Measurements from ENCODE around the gene PDE7B.
A peak's percentile ranks its signal among the peaks of the same experiment; 100 is the strongest.

The PDE7B gene

DNA sequence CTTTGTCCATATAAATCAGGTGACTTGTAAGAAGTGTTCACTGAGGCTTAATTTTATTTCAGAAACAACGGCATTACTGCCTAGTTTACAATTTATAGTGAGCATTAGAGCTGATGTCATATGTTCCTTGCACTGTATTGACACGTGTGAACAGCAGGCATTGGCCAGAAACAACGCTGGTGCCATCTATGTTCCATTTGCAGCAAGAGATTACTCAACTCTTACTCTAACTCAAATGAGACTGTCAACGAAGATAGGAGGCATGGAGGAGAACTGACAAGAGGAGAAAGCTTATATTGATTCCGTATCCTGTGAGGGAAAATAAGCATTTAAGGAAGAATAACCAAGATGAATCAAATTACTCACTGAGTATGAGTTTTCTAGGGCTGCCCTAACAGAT lies 350.2 kb downstream of the PDE7B start:
- H3K9me2 ChIP-seq (ENCODE audit: low read depth, low read length): no peaks in the 10 kb centered on the region
- no peaks in the 10 kb centered on the region for H3F3A ChIP-seq (ENCODE audit: insufficient read depth, low read length)
- H3K4me2 ChIP-seq (ENCODE audit: low read length): no peak overlapping the region
- no peaks in the 10 kb centered on the region for H3K4me1 ChIP-seq (ENCODE audit: insufficient read depth, low read length, severe bottlenecking)
- no peaks in the 10 kb centered on the region for H3K9me3 ChIP-seq (ENCODE audit: low read length)
- H3K79me2 ChIP-seq (ENCODE audit: insufficient read depth, low read length): no peaks in the 10 kb centered on the region
- H3K27ac ChIP-seq (ENCODE audit: low read depth, low read length, poor library complexity, severe bottlenecking): no peak overlapping the region
- no peaks in the 10 kb centered on the region for H4K20me1 ChIP-seq (ENCODE audit: insufficient read depth, low read length)
- TF ChIP-seq, protein P1, sequence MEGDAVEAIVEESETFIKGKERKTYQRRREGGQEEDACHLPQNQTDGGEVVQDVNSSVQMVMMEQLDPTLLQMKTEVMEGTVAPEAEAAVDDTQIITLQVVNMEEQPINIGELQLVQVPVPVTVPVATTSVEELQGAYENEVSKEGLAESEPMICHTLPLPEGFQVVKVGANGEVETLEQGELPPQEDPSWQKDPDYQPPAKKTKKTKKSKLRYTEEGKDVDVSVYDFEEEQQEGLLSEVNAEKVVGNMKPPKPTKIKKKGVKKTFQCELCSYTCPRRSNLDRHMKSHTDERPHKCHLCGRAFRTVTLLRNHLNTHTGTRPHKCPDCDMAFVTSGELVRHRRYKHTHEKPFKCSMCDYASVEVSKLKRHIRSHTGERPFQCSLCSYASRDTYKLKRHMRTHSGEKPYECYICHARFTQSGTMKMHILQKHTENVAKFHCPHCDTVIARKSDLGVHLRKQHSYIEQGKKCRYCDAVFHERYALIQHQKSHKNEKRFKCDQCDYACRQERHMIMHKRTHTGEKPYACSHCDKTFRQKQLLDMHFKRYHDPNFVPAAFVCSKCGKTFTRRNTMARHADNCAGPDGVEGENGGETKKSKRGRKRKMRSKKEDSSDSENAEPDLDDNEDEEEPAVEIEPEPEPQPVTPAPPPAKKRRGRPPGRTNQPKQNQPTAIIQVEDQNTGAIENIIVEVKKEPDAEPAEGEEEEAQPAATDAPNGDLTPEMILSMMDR (IDR thresholded peaks at IDR 0.05; ENCODE audit: low read length): no peak
- no peak for TF ChIP-seq EZH2 (IDR thresholded peaks at IDR 0.05; ENCODE audit: borderline replicate concordance, low read length)
- no peak overlapping the region for H3K9ac ChIP-seq (ENCODE audit: low read length)
- H3K4me3 ChIP-seq (ENCODE audit: low read depth, low read length, poor library complexity, severe bottlenecking): no peak overlapping the region
- no peak overlapping the region for H2AFZ ChIP-seq (ENCODE audit: low read length)
- no peaks in the 10 kb centered on the region for H3K27me3 ChIP-seq (ENCODE audit: insufficient read depth, low read length)
- no peaks in the 10 kb centered on the region for H3K36me3 ChIP-seq (ENCODE audit: insufficient read depth, low read length)

DNA sequence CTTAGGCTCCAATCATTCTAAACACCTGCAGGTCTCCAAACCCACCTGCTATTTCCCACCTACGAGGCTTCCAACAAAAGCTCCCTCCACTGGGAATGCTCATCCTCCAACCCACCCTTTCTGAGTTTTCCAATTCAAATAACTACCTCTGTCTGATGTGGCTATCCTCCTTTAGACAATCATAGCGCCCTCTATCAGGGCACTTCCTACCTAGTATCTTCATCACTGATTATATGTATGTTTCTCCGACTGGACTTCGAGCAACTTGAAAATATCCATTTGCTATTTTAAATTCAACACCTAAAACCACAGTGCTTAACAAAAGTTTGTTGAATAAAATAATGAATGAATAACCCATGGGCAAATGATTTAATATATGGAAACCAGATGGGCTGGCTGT lies 357.3 kb downstream of the PDE7B start:
- H3K4me1 ChIP-seq (ENCODE audit: insufficient read depth, low read length, severe bottlenecking): no peaks in the 10 kb centered on the region
- H3K9ac ChIP-seq (ENCODE audit: low read length): no peak overlapping the region
- H3K27me3 ChIP-seq (ENCODE audit: insufficient read depth, low read length): no peaks in the 10 kb centered on the region
- no peaks in the 10 kb centered on the region for H3F3A ChIP-seq (ENCODE audit: insufficient read depth, low read length)
- H2AFZ ChIP-seq (ENCODE audit: low read length): no peak overlapping the region
- no peaks in the 10 kb centered on the region for H3K36me3 ChIP-seq (ENCODE audit: insufficient read depth, low read length)
- no peak overlapping the region for H3K27ac ChIP-seq (ENCODE audit: low read depth, low read length, poor library complexity, severe bottlenecking)
- no peaks in the 10 kb centered on the region for H3K79me2 ChIP-seq (ENCODE audit: insufficient read depth, low read length)
- no peaks in the 10 kb centered on the region for H3K9me3 ChIP-seq (ENCODE audit: low read length)
- H3K4me3 ChIP-seq (ENCODE audit: low read depth, low read length, poor library complexity, severe bottlenecking): no peak overlapping the region
- H3K9me2 ChIP-seq (ENCODE audit: low read depth, low read length): no peaks in the 10 kb centered on the region
- TF ChIP-seq, protein P1 (IDR thresholded peaks at IDR 0.05; ENCODE audit: low read length): peak; percentile 18; the same call in 1 of the 2 replicates
- no peak for TF ChIP-seq EZH2 (IDR thresholded peaks at IDR 0.05; ENCODE audit: borderline replicate concordance, low read length)
- H3K4me2 ChIP-seq (ENCODE audit: low read length): no peak overlapping the region
- no peaks in the 10 kb centered on the region for H4K20me1 ChIP-seq (ENCODE audit: insufficient read depth, low read length)

DNA sequence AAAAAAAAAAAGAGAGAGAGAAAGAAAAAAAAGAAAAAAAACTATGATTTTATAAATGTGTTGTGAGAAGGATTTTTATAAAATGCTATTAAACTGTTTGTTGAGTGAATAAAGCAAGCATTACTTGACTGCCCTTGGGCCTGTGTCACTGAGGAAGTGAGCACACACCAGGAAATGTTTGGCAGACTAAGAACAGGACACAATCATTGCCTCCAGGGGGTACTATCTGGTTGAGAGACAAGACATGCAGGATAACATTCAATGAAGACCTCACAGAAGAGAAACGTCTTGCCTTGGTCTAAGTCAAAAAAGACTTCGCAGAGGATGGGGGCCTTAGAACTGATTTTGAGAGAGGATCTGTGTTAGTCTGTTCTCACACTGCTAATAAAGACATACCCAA lies 358.0 kb downstream of the PDE7B start:
- no peaks in the 10 kb centered on the region for H3F3A ChIP-seq (ENCODE audit: insufficient read depth, low read length)
- H3K9ac ChIP-seq (ENCODE audit: low read length): no peak overlapping the region
- no peak overlapping the region for H2AFZ ChIP-seq (ENCODE audit: low read length)
- no peak overlapping the region for H3K27ac ChIP-seq (ENCODE audit: low read depth, low read length, poor library complexity, severe bottlenecking)
- no peaks in the 10 kb centered on the region for H4K20me1 ChIP-seq (ENCODE audit: insufficient read depth, low read length)
- no peaks in the 10 kb centered on the region for H3K36me3 ChIP-seq (ENCODE audit: insufficient read depth, low read length)
- no peaks in the 10 kb centered on the region for H3K79me2 ChIP-seq (ENCODE audit: insufficient read depth, low read length)
- no peaks in the 10 kb centered on the region for H3K9me3 ChIP-seq (ENCODE audit: low read length)
- H3K9me2 ChIP-seq (ENCODE audit: low read depth, low read length): no peaks in the 10 kb centered on the region
- no peaks in the 10 kb centered on the region for H3K4me1 ChIP-seq (ENCODE audit: insufficient read depth, low read length, severe bottlenecking)
- no peak overlapping the region for H3K4me2 ChIP-seq (ENCODE audit: low read length)
- no peak overlapping the region for H3K4me3 ChIP-seq (ENCODE audit: low read depth, low read length, poor library complexity, severe bottlenecking)
- no peak for TF ChIP-seq EZH2 (IDR thresholded peaks at IDR 0.05; ENCODE audit: borderline replicate concordance, low read length)
- no peaks in the 10 kb centered on the region for H3K27me3 ChIP-seq (ENCODE audit: insufficient read depth, low read length)

DNA sequence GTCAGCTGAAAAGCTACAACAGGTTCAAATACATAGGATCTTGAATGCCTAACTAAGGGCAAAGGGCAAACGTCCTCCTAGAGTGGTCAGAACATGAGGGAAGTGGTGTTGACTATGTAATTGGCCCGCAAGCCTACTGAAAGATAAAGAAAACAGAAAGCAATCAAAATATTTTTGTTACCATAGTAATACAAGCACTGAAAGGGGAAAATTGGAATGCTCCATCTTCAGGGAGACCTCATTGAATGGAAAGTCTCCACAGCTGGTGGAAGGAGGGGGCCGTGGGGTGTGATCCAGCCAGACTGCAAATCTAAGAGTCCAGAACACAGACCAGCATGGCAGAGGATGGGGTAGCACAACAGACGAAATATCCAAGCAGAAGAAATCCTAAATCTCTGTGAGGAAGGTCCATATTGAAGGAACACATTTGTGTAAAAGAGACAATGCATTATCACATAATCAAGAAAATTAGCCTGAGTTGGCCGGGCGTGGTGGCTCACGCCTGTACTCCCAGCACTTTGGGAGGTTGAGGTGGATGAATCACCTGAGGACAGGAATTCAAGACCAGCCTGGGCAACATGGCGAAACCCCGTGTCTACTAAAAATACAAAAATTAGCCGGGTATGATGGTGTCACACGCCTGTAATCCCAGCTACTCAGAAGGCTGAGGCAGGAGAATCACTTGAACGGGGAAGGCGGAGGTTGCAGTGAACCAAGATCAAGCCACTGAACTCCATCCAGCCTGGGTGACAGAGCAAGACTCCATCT lies 359.1 kb downstream of the PDE7B start:
- H3K79me2 ChIP-seq (ENCODE audit: insufficient read depth, low read length): no peaks in the 10 kb centered on the region
- no peak for TF ChIP-seq EZH2 (IDR thresholded peaks at IDR 0.05; ENCODE audit: borderline replicate concordance, low read length)
- TF ChIP-seq, protein P1 (IDR thresholded peaks at IDR 0.05; ENCODE audit: low read length): no peak
- H3F3A ChIP-seq (ENCODE audit: insufficient read depth, low read length): no peaks in the 10 kb centered on the region

More for the DNA sequence above, 359.1 kb downstream of the PDE7B start:
- Histone ChIP-seq H3K36me3 (ENCODE audit: insufficient read depth, low read length) (no peaks in the 10 kb centered on the region), H3K9me3 (ENCODE audit: low read length) (no peaks in the 10 kb centered on the region), H3K27ac (ENCODE audit: low read depth, low read length, poor library complexity, severe bottlenecking) (no peak overlapping the region), H3K4me1 (ENCODE audit: insufficient read depth, low read length, severe bottlenecking) (no peaks in the 10 kb centered on the region), H3K4me2 (ENCODE audit: low read length) (no peak overlapping the region), H3K27me3 (ENCODE audit: insufficient read depth, low read length) (no peaks in the 10 kb centered on the region), H2AFZ (ENCODE audit: low read length) (no peak overlapping the region), H3K9ac (ENCODE audit: low read length) (no peak overlapping the region), H3K4me3 (ENCODE audit: low read depth, low read length, poor library complexity, severe bottlenecking) (no peak overlapping the region), H4K20me1 (ENCODE audit: insufficient read depth, low read length) (no peaks in the 10 kb centered on the region), H3K9me2 (ENCODE audit: low read depth, low read length) (no peaks in the 10 kb centered on the region)

Measured in OCI-LY1 (cell line).